RWPE2 (cell line): Measurements from ENCODE around the gene MRPS15.
"Not testable (repeated sequence)": the region's sequence is repeated elsewhere in the genome, so short reads cannot be mapped to it uniquely, and the experiment has no call there.

Experiments
- ATAC-seq: fragments of 200-7000 bp; cut with Tn5 transposase; 3 replicates; pipeline ENCODE4 v1.9.1; 2021; ENCODE audit warnings: low read depth
- DNase-seq: peaks from one replicate; pipeline ENCODE4 v3.0.0-alpha.2; 2020; ENCODE audit warnings: low spot score
- H3K27ac ChIP-seq: fragments of 450-650 bp; 2 replicates; pipeline ENCODE4 v1.5.1; 2017; ENCODE audit warnings: mild to moderate bottlenecking; ENCODE audit not compliant: poor library complexity, severe bottlenecking
- H3K27me3 ChIP-seq: fragments of 250-450 bp; sonication (Bioruptor Pico); 2 replicates; pipeline ENCODE4 v1.5.1; 2021; ENCODE audit warnings: mild to moderate bottlenecking, moderate library complexity; ENCODE audit not compliant: insufficient read depth, poor library complexity, severe bottlenecking
- H3K36me3 ChIP-seq: fragments of 250-450 bp; sonication (Bioruptor Pico); 2 replicates; pipeline ENCODE4 v1.5.1; 2020; ENCODE audit warnings: low read depth, mild to moderate bottlenecking, moderate library complexity
- H3K4me1 ChIP-seq: fragments of 250-450 bp; sonication (Bioruptor Pico); 2 replicates; pipeline ENCODE4 v1.5.1; 2021; ENCODE audit warnings: mild to moderate bottlenecking, moderate library complexity; ENCODE audit not compliant: insufficient read depth, poor library complexity, severe bottlenecking
- H3K4me3 ChIP-seq: fragments of 250-450 bp; sonication (Bioruptor Pico); 2 replicates; pipeline ENCODE4 v1.5.1; 2021; ENCODE audit warnings: mild to moderate bottlenecking, moderate library complexity; ENCODE audit not compliant: severe bottlenecking
- H3K9me3 ChIP-seq: fragments of 250-450 bp; sonication (Bioruptor Pico); 2 replicates; pipeline ENCODE4 v1.5.1; 2021; ENCODE audit warnings: mild to moderate bottlenecking, moderate library complexity; ENCODE audit not compliant: severe bottlenecking
- CTCF ChIP-seq: fragments of 450-650 bp; IDR thresholded peaks from one replicate; pipeline ENCODE4 v1.5.1; 2017; ENCODE audit warnings: mild to moderate bottlenecking, moderate library complexity; ENCODE audit not compliant: poor library complexity, severe bottlenecking

Gene MRPS15

GRCh38 chr1:36463803-36464604 lies at the start of gene MRPS15:
Gene MRPS15 (minus strand): TSS chr1:36464384. CDS start chr1:36464275, 109 bp downstream.
- Histone ChIP-seq H3K27ac (peak within 1 kb of the TSS; percentile 64), H3K4me3 (peak within 1 kb of the TSS; percentile 91), H3K9me3 (no peaks in the 10 kb centered on the region), H3K36me3 (peaks cover 36% of the 10 kb centered on the region), H3K4me1 (peaks cover 10% of the 10 kb centered on the region), H3K27me3 (no peaks in the 10 kb centered on the region)
- DNase-seq = peak; percentile 93
- no peak for TF ChIP-seq CTCF
- ATAC-seq = peak; percentile 86

- peak; percentile 34; the same call in 2 of the 3 replicates for ATAC-seq
- H3K27ac ChIP-seq = no peak overlapping the region
- H3K36me3 ChIP-seq = no peaks in the 10 kb centered on the region
- no peak for TF ChIP-seq CTCF
- no peak overlapping the region for H3K4me3 ChIP-seq
- H3K27me3 ChIP-seq = no peaks in the 10 kb centered on the region
- no peaks in the 10 kb centered on the region for H3K9me3 ChIP-seq
- no peak for DNase-seq
- no peaks in the 10 kb centered on the region for H3K4me1 ChIP-seq
Measured at GRCh38 chr1:36512842-36513241, 48.7 kb upstream of the MRPS15 start.

- Histone ChIP-seq H3K27ac (no peak overlapping the region), H3K9me3 (no peaks in the 10 kb centered on the region), H3K36me3 (no peaks in the 10 kb centered on the region), H3K27me3 (no peaks in the 10 kb centered on the region), H3K4me3 (no peak overlapping the region), H3K4me1 (no peaks in the 10 kb centered on the region)
- ATAC-seq = peak; percentile 84
- DNase-seq = no peak
- TF ChIP-seq CTCF = no peak
Measured at GRCh38 chr1:36511804-36512798, 47.9 kb upstream of the MRPS15 start.

GRCh38 chr1:36511220-36511619 lies 47.0 kb upstream of the MRPS15 start:
- not testable (repeated sequence) for ATAC-seq, DNase-seq

GRCh38 chr1:36510418-36510817 lies 46.2 kb upstream of the MRPS15 start:
- Histone ChIP-seq H3K27me3 (no peaks in the 10 kb centered on the region), H3K27ac (no peak overlapping the region), H3K4me1 (no peaks in the 10 kb centered on the region), H3K36me3 (no peaks in the 10 kb centered on the region), H3K4me3 (no peak overlapping the region), H3K9me3 (no peaks in the 10 kb centered on the region)
- DNase-seq = no peak
- no peak for ATAC-seq
- no peak for TF ChIP-seq CTCF

More at GRCh38 chr1:36511220-36511619, 47.0 kb upstream of the MRPS15 start:
- not testable (repeated sequence) for H3K36me3 ChIP-seq, H3K4me1 ChIP-seq, H3K4me3 ChIP-seq, H3K9me3 ChIP-seq, H3K27me3 ChIP-seq, H3K27ac ChIP-seq
